Thoracic aorta (tissue), 2 donors: ENCODE measurements around the gene ASTN2. TPM values are rescaled to one million over a fixed set of nuclear protein-coding genes. Genes with fewer than 3 reads are reported as not detected.

Source experiments
- ATAC-seq: fragments of 150-250 bp; one replicate; pipeline ENCODE4 v1.8.0; 2017; ENCODE audit warnings: low read depth; ENCODE audit not compliant: insufficient number of reproducible peaks, low FRiP score
- DNase-seq: peaks from one replicate; pipeline ENCODE4 v3.0.0-alpha.2; 2020; ENCODE audit warnings: low spot score
- H3K27ac ChIP-seq, 2 donors: fragments of 200-600 bp; sonication (generic); 1 replicate in 1 of 2; 2 replicates in 1 of 2; pipeline ENCODE4 v1.5.1; 2016; ENCODE audit warnings: mild to moderate bottlenecking in 2 of 2, moderate library complexity in 2 of 2
- H3K27me3 ChIP-seq: fragments of 200-600 bp; sonication (generic); replicated peaks from 2 replicates; pipeline ENCODE4 v1.6.0; 2016; ENCODE audit warnings: mild to moderate bottlenecking; ENCODE audit not compliant: insufficient read depth
- H3K36me3 ChIP-seq: fragments of 200-600 bp; sonication (generic); one replicate; pipeline ENCODE4 v1.5.1; 2016
- H3K4me1 ChIP-seq, 2 donors: fragments of 200-600 bp; sonication (generic); 1 replicate in 1 of 2; 2 replicates in 1 of 2; pipeline versions ENCODE4 v1.5.1 to v1.6.0; 2016; ENCODE audit warnings: low read depth in 2 of 2, mild to moderate bottlenecking in 1 of 2; ENCODE audit not compliant: control insufficient read depth in 1 of 2
- H3K4me3 ChIP-seq: fragments of 200-600 bp; sonication (generic); 2 replicates; pipeline ENCODE4 v1.5.1; 2016; ENCODE audit warnings: mild to moderate bottlenecking
- H3K9me3 ChIP-seq: fragments of 200-600 bp; sonication (generic); 2 replicates; pipeline ENCODE4 v1.5.1; 2016
- total RNA-seq, 2 donors: library from RNA; depleted of rRNA; stranded (reverse); fragments of >200 nt; gene quantifications; one replicate each; pipeline versions ENCODE4 v1.1.0 to v1.2.3, GENCODE V29; 2016
- TF ChIP-seq, protein P1 (sequence below): fragments of 200-600 bp; sonication (generic); IDR thresholded peaks from one replicate; pipeline ENCODE4 v1.5.1; 2019; ENCODE audit warnings: antibody characterized with exemption

ASTN2 gene
- total RNA-seq, 2 donors from 2014 or later: 6.8 to 7.1 TPM

DNA sequence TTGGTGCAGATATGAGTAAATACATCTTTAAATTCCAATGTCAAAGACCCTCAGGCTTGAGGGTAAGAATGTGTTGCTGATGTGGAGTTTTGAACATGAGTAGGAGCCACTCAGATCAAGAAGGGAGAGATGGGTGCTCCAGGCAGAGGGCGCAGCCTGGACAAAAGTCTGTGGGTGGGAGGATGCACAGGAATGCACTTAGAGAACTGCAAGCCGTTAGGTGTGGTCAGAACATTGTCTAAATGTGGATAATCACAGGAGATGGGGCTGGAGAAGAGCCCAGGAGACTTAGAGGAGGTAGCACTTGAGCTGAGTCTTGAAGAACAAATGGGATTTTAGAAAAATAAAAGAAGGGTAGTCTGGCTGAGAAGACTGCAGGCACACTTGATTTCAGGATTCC is 1005.7 kb downstream of the ASTN2 start:
- Histone ChIP-seq H3K4me1 (no peaks in the 10 kb centered on the region), H3K4me3 (no peak overlapping the region), H3K27ac (no peak overlapping the region), H3K9me3 (no peaks in the 10 kb centered on the region), H3K27me3 (no peaks in the 10 kb centered on the region), H3K36me3 (no peaks in the 10 kb centered on the region)
- DNase-seq: no peak
- TF ChIP-seq, protein P1, sequence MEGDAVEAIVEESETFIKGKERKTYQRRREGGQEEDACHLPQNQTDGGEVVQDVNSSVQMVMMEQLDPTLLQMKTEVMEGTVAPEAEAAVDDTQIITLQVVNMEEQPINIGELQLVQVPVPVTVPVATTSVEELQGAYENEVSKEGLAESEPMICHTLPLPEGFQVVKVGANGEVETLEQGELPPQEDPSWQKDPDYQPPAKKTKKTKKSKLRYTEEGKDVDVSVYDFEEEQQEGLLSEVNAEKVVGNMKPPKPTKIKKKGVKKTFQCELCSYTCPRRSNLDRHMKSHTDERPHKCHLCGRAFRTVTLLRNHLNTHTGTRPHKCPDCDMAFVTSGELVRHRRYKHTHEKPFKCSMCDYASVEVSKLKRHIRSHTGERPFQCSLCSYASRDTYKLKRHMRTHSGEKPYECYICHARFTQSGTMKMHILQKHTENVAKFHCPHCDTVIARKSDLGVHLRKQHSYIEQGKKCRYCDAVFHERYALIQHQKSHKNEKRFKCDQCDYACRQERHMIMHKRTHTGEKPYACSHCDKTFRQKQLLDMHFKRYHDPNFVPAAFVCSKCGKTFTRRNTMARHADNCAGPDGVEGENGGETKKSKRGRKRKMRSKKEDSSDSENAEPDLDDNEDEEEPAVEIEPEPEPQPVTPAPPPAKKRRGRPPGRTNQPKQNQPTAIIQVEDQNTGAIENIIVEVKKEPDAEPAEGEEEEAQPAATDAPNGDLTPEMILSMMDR: no peak
- no peak for ATAC-seq

DNA sequence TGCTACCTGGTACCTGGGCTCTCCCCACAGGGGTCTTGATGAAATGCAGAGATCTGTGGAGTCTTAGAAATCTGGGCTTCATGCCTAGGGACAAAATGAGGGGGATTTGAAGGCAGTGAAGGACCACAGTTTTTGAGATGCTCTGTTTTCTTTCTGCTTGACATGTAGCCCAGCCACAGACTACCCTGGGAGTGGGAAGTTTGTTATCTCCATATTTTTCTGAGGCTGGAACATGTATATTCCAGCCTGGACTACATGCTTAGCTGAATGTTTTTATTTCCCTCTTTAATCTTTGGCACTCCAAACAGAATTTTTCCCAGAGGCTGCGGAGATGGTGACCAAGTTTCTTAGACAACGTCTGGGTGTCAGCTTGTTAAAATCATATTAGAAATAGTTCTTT is 1008.4 kb downstream of the ASTN2 start:
- no peak for ATAC-seq
- TF ChIP-seq, protein P1: no peak

DNA sequence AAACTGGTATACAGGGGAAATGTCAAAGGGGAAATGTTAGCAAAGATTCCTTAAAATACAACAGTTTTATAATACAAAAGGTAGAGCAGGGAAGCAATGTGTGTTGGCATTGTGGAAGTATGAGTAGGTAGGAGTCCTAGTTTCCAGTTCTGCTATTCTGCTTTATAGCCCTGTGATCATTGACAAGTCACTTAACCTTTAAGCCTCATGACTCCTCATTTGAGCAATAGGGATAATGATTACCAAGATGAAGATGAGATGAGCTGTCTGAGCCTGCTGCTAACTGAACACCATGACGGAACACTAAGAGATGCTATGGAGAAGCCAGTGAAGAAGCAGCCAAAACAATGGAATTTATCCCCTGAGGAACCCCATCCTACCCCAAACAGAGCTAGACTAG is 1009.5 kb downstream of the ASTN2 start:
- ATAC-seq (no peak), DNase-seq (no peak)
- no peaks in the 10 kb centered on the region for H3K36me3 ChIP-seq
- no peak overlapping the region for H3K4me3 ChIP-seq
- no peak overlapping the region for H3K27ac ChIP-seq
- TF ChIP-seq, protein P1: no peak
- no peaks in the 10 kb centered on the region for H3K9me3 ChIP-seq
- H3K4me1 ChIP-seq: no peaks in the 10 kb centered on the region
- no peaks in the 10 kb centered on the region for H3K27me3 ChIP-seq

More for the DNA sequence above, 1008.4 kb downstream of the ASTN2 start:
- Histone ChIP-seq H3K9me3 (no peaks in the 10 kb centered on the region), H3K36me3 (no peaks in the 10 kb centered on the region), H3K27me3 (no peaks in the 10 kb centered on the region), H3K4me1 (no peaks in the 10 kb centered on the region), H3K27ac (no peak overlapping the region), H3K4me3 (no peak overlapping the region)
- DNase-seq: no peak

DNA sequence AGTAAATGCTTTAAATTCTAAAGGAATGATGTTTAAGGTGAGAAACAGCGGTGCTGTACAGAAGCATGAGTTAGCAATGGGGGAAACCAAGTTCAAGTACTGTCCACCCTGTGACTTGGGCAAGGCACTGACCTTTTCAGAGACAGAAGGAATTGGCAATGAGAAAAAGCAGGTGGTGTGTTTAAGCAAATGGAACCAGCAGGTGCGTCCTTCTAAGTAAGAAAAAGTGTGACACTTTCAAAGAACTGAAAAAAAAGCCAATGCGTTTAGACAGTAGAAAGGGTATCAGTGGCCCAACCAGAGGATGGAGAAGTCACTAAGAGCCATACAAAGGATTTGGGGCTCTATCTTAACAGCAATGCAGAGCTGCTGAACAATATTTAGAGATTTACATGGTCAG is 1010.6 kb downstream of the ASTN2 start:
- no peak overlapping the region for H3K4me3 ChIP-seq
- H3K9me3 ChIP-seq: no peaks in the 10 kb centered on the region
- no peak overlapping the region for H3K27ac ChIP-seq
- no peaks in the 10 kb centered on the region for H3K4me1 ChIP-seq
- ATAC-seq (no peak), DNase-seq (no peak)
- TF ChIP-seq, protein P1: no peak
- no peaks in the 10 kb centered on the region for H3K36me3 ChIP-seq
- H3K27me3 ChIP-seq: no peaks in the 10 kb centered on the region

DNA sequence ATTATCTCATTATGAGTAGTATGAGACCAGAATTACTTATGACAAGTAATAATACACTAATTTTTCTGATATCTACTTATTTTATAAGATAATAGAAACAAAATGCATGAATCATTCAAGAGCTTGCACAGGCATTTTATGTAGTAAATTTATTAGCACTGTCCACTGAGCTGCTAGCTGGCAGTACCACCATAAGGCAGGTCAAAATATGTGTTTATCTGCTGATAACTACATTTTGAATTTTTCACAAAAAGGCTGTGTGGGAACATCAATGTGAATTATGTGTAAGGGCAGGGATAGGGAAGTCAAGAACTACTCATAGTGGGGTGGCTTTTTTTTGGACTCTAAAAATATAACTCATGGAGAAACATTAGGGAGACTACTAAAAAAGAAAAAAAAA is 1011.7 kb downstream of the ASTN2 start:
- no peak for ATAC-seq
- no peak overlapping the region for H3K4me3 ChIP-seq
- TF ChIP-seq, protein P1: no peak
- no peaks in the 10 kb centered on the region for H3K36me3 ChIP-seq
- H3K27ac ChIP-seq: no peak overlapping the region
- no peaks in the 10 kb centered on the region for H3K4me1 ChIP-seq
- no peak for DNase-seq
- no peaks in the 10 kb centered on the region for H3K27me3 ChIP-seq
- H3K9me3 ChIP-seq: no peaks in the 10 kb centered on the region
